A673 (cell line): ENCODE data around the gene LRRFIP1.

Source experiments
- EZH2 ChIP-seq: fragments of 200-600 bp; sonication (generic); IDR thresholded peaks from 2 replicates; pipeline ENCODE4 v1.6.1; 2017; ENCODE audit warnings: borderline replicate concordance, low read depth, mild to moderate bottlenecking, mixed read lengths, antibody characterized with exemption, low read length; ENCODE audit not compliant: poor library complexity, severe bottlenecking
- TF ChIP-seq, protein P1 (sequence below): fragments of 300-800, 200-600 bp; sonication (generic); conservative IDR thresholded peaks from 2 replicates; pipeline ENCODE4 v1.5.1; 2017; ENCODE audit warnings: low read depth, mild to moderate bottlenecking, antibody characterized with exemption, low read length, moderate library complexity, mixed read lengths

DNA sequence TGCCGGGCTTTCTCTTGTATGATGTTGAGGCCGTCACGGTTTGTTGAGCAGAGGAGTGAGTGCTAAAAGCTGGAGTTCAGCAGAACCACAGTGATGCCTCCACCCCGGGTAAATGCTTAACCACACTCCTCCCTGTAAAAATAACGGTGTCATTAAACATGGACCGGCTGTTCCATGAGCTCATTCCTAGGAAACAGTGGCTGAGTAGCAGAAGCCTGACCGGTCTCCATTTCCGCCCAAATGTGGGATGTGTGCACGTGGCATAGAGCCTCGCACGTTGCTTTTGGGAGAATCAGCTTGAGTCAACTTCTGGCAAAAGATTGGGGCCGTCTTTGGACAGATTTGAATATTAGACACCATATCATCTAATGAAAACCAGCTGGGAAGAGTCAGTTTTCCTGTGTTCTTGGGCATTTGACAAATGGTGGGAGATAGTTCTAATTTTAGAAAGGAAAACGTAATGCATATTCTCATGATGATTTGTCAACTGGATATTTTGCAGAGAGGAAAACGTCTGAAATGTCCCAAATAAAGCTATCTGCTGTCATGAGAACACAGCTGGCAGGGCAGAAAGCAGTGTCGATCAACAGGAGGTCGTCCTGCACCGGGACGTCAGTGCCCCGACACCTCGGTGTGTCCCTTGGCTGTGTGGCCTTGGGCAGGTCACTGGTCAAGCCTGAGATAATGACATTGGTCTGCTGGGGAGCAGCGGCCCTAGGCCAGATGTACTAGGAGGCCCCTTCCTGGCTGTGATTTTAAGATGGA is 42.4 kb downstream of the LRRFIP1 start:
- TF ChIP-seq, protein P1, sequence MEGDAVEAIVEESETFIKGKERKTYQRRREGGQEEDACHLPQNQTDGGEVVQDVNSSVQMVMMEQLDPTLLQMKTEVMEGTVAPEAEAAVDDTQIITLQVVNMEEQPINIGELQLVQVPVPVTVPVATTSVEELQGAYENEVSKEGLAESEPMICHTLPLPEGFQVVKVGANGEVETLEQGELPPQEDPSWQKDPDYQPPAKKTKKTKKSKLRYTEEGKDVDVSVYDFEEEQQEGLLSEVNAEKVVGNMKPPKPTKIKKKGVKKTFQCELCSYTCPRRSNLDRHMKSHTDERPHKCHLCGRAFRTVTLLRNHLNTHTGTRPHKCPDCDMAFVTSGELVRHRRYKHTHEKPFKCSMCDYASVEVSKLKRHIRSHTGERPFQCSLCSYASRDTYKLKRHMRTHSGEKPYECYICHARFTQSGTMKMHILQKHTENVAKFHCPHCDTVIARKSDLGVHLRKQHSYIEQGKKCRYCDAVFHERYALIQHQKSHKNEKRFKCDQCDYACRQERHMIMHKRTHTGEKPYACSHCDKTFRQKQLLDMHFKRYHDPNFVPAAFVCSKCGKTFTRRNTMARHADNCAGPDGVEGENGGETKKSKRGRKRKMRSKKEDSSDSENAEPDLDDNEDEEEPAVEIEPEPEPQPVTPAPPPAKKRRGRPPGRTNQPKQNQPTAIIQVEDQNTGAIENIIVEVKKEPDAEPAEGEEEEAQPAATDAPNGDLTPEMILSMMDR: no peak
- no peak for TF ChIP-seq EZH2
